ENCODE measurements around the gene OR8H2. TPM values are rescaled to one million over a fixed set of nuclear protein-coding genes. Genes with fewer than 3 reads are reported as not detected.
"Not testable (repeated sequence)": the region's sequence is repeated elsewhere in the genome, so short reads cannot be mapped to it uniquely, and the experiment has no call there.

OR8H2 gene
- total RNA-seq, 1 donor from 2014 or later: not detected

- no peaks in the 10 kb centered on the region for H3K27me3 Mint-ChIP-seq (ENCODE audit: low read depth)
- no peak within 1 kb of the TSS for H3K27ac Mint-ChIP-seq (ENCODE audit: unreplicated experiment)
- peaks cover 3% of the 10 kb centered on the region for H3K9me3 Mint-ChIP-seq
- no peaks in the 10 kb centered on the region for H3K36me3 Mint-ChIP-seq (ENCODE audit: low read depth)
- DNase-seq (ENCODE audit: low read depth, low spot score): no peak
- no peaks in the 10 kb centered on the region for H3K4me1 Mint-ChIP-seq
- TF ChIP-seq CTCF (conservative IDR thresholded peaks at IDR 0.05): no peak
- H3K4me3 Mint-ChIP-seq: no peak within 1 kb of the TSS
These were observed 18.6 kb downstream of the OR8H2 start, which contains the start of gene OR8H3 for GRCh38 chr11:56122073-56122472. Gene OR8H3 (plus strand): TSS chr11:56122373. CDS start chr11:56122373, 0 bp downstream.

GRCh38 chr11:56140151-56140661, 36.7 kb downstream of the OR8H2 start, which contains the start of gene OR8J3:
Gene OR8J3 (minus strand): TSS chr11:56140201. CDS start chr11:56137718, 2,483 bp downstream.
- Mint-ChIP-seq H3K27ac (ENCODE audit: unreplicated experiment) (no peak within 1 kb of the TSS), H3K9me3 (no peaks in the 10 kb centered on the region), H3K4me3 (no peak within 1 kb of the TSS), H3K27me3 (ENCODE audit: low read depth) (no peaks in the 10 kb centered on the region), H3K36me3 (ENCODE audit: low read depth) (no peaks in the 10 kb centered on the region), H3K4me1 (peaks cover 4% of the 10 kb centered on the region)
- TF ChIP-seq CTCF (conservative IDR thresholded peaks at IDR 0.05): no peak
- DNase-seq (ENCODE audit: low read depth, low spot score): no peak

- H3K4me3 Mint-ChIP-seq; H3K36me3 Mint-ChIP-seq (ENCODE audit: low read depth): not testable (repeated sequence)
These were observed 40.2 kb downstream of the OR8H2 start for GRCh38 chr11:56143681-56144080.

GRCh38 chr11:56151376-56151775, 47.9 kb downstream of the OR8H2 start:
- Mint-ChIP-seq H3K9me3 (peaks cover 16% of the 10 kb centered on the region), H3K36me3 (ENCODE audit: low read depth) (no peaks in the 10 kb centered on the region), H3K4me1 (no peaks in the 10 kb centered on the region), H3K27me3 (ENCODE audit: low read depth) (no peaks in the 10 kb centered on the region), H3K4me3 (no peak overlapping the region), H3K27ac (ENCODE audit: unreplicated experiment) (no peak overlapping the region)
- TF ChIP-seq CTCF (conservative IDR thresholded peaks at IDR 0.05): no peak
- DNase-seq (ENCODE audit: low read depth, low spot score): no peak

More at GRCh38 chr11:56143681-56144080, 40.2 kb downstream of the OR8H2 start:
- H3K27ac Mint-ChIP-seq (ENCODE audit: unreplicated experiment); H3K4me1 Mint-ChIP-seq; H3K9me3 Mint-ChIP-seq; H3K27me3 Mint-ChIP-seq (ENCODE audit: low read depth); DNase-seq (ENCODE audit: low read depth, low spot score): not testable (repeated sequence)

- no peaks in the 10 kb centered on the region for H3K4me1 Mint-ChIP-seq
- H3K4me3 Mint-ChIP-seq: no peak overlapping the region
- no peaks in the 10 kb centered on the region for H3K27me3 Mint-ChIP-seq (ENCODE audit: low read depth)
- no peaks in the 10 kb centered on the region for H3K36me3 Mint-ChIP-seq (ENCODE audit: low read depth)
- no peak for TF ChIP-seq CTCF (conservative IDR thresholded peaks at IDR 0.05)
- H3K27ac Mint-ChIP-seq (ENCODE audit: unreplicated experiment): no peak overlapping the region
- DNase-seq (ENCODE audit: low read depth, low spot score): no peak
- H3K9me3 Mint-ChIP-seq: peaks cover 20% of the 10 kb centered on the region
These were observed 48.8 kb downstream of the OR8H2 start for GRCh38 chr11:56152333-56152732.

Other genes starting within 250 kb of the OR8H2 start
- not detected in 2 replicates for gene TRIM51, start 220.4 kb upstream of the OR8H2 start, total RNA-seq
- gene OR5W2, start 189.1 kb upstream of the OR8H2 start, total RNA-seq: not detected in 2 replicates
- gene OR5I1, start 167.3 kb upstream of the OR8H2 start, total RNA-seq: not detected in 2 replicates
- gene OR10AG1, start 133.7 kb upstream of the OR8H2 start, total RNA-seq: 0.09 TPM in 1 of 2 replicates, not detected in the other
- not detected in 2 replicates for gene OR5F1, start 109.1 kb upstream of the OR8H2 start, total RNA-seq
- gene OR5AS1, start 76.0 kb upstream of the OR8H2 start, total RNA-seq: not detected in 2 replicates
- not detected in 2 replicates for gene OR8I2, start 10.4 kb upstream of the OR8H2 start, total RNA-seq
- not detected in 2 replicates for gene OR8H3, start 18.7 kb downstream of the OR8H2 start, total RNA-seq
- gene OR8J3, start 36.5 kb downstream of the OR8H2 start, total RNA-seq: not detected in 2 replicates
- gene OR8K5, start 56.6 kb downstream of the OR8H2 start, total RNA-seq: not detected in 2 replicates
- gene OR5J2, start 72.9 kb downstream of the OR8H2 start, total RNA-seq: not detected in 2 replicates
- not detected in 2 replicates for gene OR5T2, start 130.6 kb downstream of the OR8H2 start, total RNA-seq
- gene OR5T3, start 148.6 kb downstream of the OR8H2 start, total RNA-seq: not detected in 2 replicates
- gene OR5T1, start 170.5 kb downstream of the OR8H2 start, total RNA-seq: not detected in 2 replicates
- not detected in 2 replicates for gene OR8H1, start 188.6 kb downstream of the OR8H2 start, total RNA-seq
- not detected in 2 replicates for gene OR8K3, start 211.5 kb downstream of the OR8H2 start, total RNA-seq
- gene OR8K1, start 242.4 kb downstream of the OR8H2 start, total RNA-seq: not detected in 2 replicates